ENCODE measurements around the gene EME2. TPM values are rescaled to one million over a fixed set of nuclear protein-coding genes. Genes with fewer than 3 reads are reported as not detected.

Gene EME2
- total RNA-seq, 3 donors from 2014 or later, result 30.4 to 39.1 (median 35.7) TPM

DNA sequence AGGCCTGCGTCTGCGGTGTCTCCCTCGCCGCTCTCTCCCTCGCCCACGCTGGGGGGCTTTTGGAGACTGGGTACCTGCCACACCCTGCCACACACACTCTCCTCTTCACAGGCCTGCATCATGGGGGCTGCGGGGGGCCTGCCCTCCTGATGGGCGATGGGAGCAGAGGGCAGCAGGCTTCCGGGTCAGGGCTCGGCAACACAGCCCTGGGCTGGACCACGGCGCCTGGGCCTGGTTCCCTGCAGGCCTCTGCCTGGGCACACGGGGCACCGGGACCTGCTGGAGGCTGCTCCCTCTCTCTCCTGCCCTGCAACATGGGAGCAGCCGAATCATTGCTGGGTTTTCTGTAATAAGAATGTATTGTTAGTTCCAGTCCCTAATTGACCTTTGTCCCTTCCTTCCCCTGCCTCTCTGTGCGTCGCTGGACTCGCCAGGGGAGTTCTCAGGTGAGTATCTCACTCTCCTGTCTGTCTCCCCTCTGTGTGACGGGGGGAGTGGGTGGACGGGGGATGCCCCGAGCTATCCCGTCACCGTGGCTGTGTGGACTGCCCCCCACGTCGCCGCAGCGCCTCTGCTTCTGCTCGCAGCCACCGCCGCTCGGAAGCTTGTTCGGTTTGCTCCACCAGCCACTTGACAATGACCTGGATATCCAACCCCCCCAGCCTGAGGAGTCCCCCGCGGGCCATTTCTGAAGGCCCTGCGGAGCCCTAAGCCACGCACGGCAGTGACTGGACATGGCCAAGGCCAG, 14.7 kb upstream of the EME2 start:
- peaks cover 15% of the 10 kb centered on the region for H3K36me3 Mint-ChIP-seq (ENCODE audit: insufficient read depth)
- DNase-seq, result no peak
- no peak for ATAC-seq
- peaks cover 11% of the 10 kb centered on the region for H3K4me1 Mint-ChIP-seq (ENCODE audit: low read depth)
- no peaks in the 10 kb centered on the region for H3K27me3 Mint-ChIP-seq (ENCODE audit: low read depth)
- H3K9me3 Mint-ChIP-seq, result no peaks in the 10 kb centered on the region
- no peak overlapping the region for H3K4me3 Mint-ChIP-seq

DNA sequence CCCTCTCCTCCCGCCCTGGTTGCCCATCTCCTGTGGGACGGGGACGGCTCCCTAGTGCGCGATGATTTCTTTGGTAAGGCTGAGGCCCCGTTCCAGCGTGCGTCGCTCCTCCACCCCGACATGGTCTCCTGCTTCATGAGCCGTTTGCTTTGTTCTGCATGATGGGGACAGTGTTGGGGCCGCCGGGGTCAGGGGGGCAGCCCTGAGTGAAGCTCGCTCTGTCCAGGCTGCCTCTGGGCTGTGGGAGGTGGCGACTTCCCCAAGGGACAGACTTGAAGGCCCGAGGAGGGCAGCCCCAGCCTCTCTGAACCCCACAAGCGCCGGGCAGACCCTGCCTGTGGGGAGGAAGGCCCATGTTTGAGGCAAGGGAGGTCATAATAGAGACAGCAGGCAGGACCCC, 13.7 kb upstream of the EME2 start:
- DNase-seq (no peak), ATAC-seq (no peak)
- Mint-ChIP-seq H3K4me3 (no peak overlapping the region), H3K36me3 (ENCODE audit: insufficient read depth) (peaks cover 15% of the 10 kb centered on the region), H3K4me1 (ENCODE audit: low read depth) (peaks cover 11% of the 10 kb centered on the region), H3K9me3 (no peaks in the 10 kb centered on the region), H3K27me3 (ENCODE audit: low read depth) (no peaks in the 10 kb centered on the region)

DNA sequence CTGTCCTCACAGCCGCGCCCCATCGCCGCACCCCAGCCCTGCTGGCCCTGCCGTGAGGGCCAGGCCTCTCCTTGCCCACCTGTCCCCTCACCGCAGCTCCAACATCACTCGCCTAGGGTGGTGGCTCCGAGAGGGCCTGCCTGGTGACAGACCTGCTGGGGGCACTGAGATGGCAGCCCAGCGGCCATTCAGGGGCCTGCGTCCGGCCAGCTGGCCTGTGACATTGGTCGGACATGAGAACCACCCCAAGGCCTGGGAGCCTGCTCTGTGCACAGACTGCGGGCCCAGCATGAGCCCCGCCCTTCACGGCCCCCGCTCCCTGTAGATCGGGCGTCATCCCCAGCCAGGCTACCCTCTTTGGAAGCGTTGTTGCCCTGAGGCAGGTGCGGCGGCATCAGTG, 13.1 kb upstream of the EME2 start:
- no peak overlapping the region for H3K4me3 Mint-ChIP-seq
- no peaks in the 10 kb centered on the region for H3K9me3 Mint-ChIP-seq
- H3K36me3 Mint-ChIP-seq (ENCODE audit: insufficient read depth), result peaks cover 15% of the 10 kb centered on the region
- no peaks in the 10 kb centered on the region for H3K27me3 Mint-ChIP-seq (ENCODE audit: low read depth)
- ATAC-seq (no peak), DNase-seq (no peak)
- peaks cover 11% of the 10 kb centered on the region for H3K4me1 Mint-ChIP-seq (ENCODE audit: low read depth)

GRCh38 chr16:1760911-1761310, 11.7 kb upstream of the EME2 start:
- Mint-ChIP-seq H3K9me3 (no peaks in the 10 kb centered on the region), H3K27me3 (ENCODE audit: low read depth) (no peaks in the 10 kb centered on the region), H3K4me3 (no peak overlapping the region), H3K36me3 (ENCODE audit: insufficient read depth) (peaks cover 8% of the 10 kb centered on the region), H3K4me1 (ENCODE audit: low read depth) (peaks cover 11% of the 10 kb centered on the region)
- no peak for ATAC-seq
- no peak for DNase-seq

DNA sequence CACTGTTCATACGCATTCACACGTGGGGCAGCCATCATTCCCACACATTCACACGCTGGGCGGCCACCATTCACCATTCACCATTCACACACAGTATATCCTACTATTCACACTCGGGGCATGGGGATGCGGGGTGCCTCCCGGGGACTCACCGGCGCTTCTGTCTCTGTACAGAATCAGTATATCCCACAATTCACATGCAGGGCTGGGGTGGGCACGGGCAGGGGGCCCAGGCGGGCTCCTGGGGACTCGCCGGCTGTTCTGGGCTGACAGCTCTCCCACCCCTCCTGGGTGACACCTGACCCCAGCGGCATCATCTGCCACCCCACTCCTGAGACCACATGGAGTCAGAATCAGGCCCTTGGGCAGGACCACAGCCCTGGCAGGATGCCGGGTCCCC, 10.9 kb upstream of the EME2 start:
- Mint-ChIP-seq H3K4me3 (no peak overlapping the region), H3K36me3 (ENCODE audit: insufficient read depth) (peaks cover 8% of the 10 kb centered on the region), H3K4me1 (ENCODE audit: low read depth) (peaks cover 9% of the 10 kb centered on the region), H3K27me3 (ENCODE audit: low read depth) (no peaks in the 10 kb centered on the region), H3K9me3 (no peaks in the 10 kb centered on the region)
- DNase-seq (no peak), ATAC-seq (no peak)

GRCh38 chr16:1762196-1762878, 10.3 kb upstream of the EME2 start:
- Mint-ChIP-seq H3K4me1 (ENCODE audit: low read depth) (peaks cover 3% of the 10 kb centered on the region), H3K27me3 (ENCODE audit: low read depth) (no peaks in the 10 kb centered on the region), H3K4me3 (no peak overlapping the region), H3K9me3 (no peaks in the 10 kb centered on the region), H3K36me3 (ENCODE audit: insufficient read depth) (peaks cover 10% of the 10 kb centered on the region)
- ATAC-seq (no peak), DNase-seq (no peak)

DNA sequence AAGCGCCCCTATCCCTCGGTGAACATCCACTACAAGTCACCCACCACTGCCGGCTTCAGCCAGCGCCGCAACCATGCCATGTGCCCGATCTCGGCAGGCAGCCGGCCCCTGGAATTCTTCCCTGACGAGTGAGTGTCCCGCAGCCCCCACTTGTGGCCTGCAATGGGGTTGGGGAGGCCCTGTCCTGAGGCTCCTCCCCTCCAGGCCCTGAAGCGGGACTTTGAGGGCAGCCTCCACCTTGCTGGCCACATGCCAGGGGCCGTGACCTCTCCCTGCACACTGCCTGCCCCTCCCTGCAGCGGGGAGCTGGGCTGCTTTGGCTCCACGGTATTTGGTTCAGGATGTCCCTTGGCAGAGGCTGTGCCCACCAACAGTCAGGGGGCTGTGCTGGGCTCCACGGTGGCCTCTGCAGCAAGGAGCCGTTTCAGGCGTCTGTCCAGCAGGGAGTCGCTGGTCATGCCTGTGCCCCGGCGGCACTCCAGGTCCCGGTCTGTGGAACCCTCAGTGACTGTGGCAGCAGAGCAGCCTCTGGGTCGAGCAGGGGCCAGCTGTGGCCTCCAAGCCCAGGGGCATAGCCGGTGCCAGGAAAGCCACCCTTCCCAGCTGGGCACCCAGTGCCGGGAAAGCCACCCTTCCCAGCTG, 9.6 kb upstream of the EME2 start:
- Mint-ChIP-seq H3K36me3 (ENCODE audit: insufficient read depth) (peaks cover 12% of the 10 kb centered on the region), H3K4me1 (ENCODE audit: low read depth) (no peaks in the 10 kb centered on the region), H3K9me3 (no peaks in the 10 kb centered on the region), H3K27me3 (ENCODE audit: low read depth) (no peaks in the 10 kb centered on the region), H3K4me3 (no peak overlapping the region)
- no peak for ATAC-seq
- DNase-seq, result no peak

GRCh38 chr16:1763521-1764511, 8.8 kb upstream of the EME2 start:
- Mint-ChIP-seq H3K27me3 (ENCODE audit: low read depth) (no peaks in the 10 kb centered on the region), H3K4me3 (no peak overlapping the region), H3K9me3 (no peaks in the 10 kb centered on the region), H3K4me1 (ENCODE audit: low read depth) (no peaks in the 10 kb centered on the region), H3K36me3 (ENCODE audit: insufficient read depth) (peaks cover 13% of the 10 kb centered on the region)
- no peak for ATAC-seq
- DNase-seq, result no peak

DNA sequence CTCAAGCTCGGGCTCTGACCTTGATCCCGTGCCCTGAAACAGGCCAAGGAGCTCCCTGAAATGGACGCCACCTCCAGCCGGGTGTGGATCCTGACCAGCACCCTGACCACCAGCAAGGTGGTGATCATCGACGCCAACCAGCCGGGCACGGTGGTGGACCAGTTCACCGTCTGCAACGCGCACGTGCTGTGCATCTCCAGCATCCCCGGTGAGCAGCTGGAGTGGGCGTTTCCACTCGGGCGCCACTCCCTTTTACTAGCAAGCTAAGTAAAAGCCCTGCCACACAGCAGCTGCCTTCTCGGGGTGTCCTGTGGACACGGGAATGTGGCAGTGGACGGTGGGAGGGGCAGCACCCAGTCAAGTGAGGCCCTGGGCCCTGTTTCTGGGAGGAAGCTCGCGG, 7.6 kb upstream of the EME2 start:
- ATAC-seq (no peak), DNase-seq (no peak)
- Mint-ChIP-seq H3K4me3 (no peak overlapping the region), H3K9me3 (no peaks in the 10 kb centered on the region), H3K27me3 (ENCODE audit: low read depth) (no peaks in the 10 kb centered on the region), H3K4me1 (ENCODE audit: low read depth) (peaks cover under 1% of the 10 kb centered on the region), H3K36me3 (ENCODE audit: insufficient read depth) (peaks cover 13% of the 10 kb centered on the region)

- H3K36me3 Mint-ChIP-seq (ENCODE audit: insufficient read depth), result peaks cover 12% of the 10 kb centered on the region
- no peak overlapping the region for H3K4me3 Mint-ChIP-seq
- no peak for ATAC-seq
- no peaks in the 10 kb centered on the region for H3K27me3 Mint-ChIP-seq (ENCODE audit: low read depth)
- peaks cover 4% of the 10 kb centered on the region for H3K4me1 Mint-ChIP-seq (ENCODE audit: low read depth)
- no peak for DNase-seq
- H3K9me3 Mint-ChIP-seq, result no peaks in the 10 kb centered on the region
Measured at GRCh38 chr16:1765826-1766225, 6.8 kb upstream of the EME2 start.

DNA sequence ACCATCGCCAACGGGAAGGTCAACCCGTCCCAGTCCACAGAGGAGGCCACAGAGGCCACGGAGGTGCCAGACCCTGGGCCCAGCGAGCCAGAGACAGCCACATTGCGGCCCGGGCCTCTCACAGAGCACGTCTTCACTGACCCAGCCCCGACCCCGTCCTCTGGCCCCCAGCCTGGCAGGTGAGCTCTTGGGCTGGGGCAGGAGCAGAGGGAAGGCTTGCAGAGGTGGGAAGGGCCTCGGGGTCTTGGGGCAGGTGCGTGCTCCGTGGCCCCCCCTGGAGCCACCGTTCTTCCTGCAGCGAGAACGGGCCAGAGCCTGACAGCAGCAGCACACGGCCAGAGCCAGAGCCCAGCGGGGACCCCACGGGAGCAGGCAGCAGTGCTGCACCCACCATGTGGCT, 6.4 kb upstream of the EME2 start:
- DNase-seq (no peak), ATAC-seq (no peak)
- H3K36me3 Mint-ChIP-seq (ENCODE audit: insufficient read depth), result peaks cover 8% of the 10 kb centered on the region
- peaks cover 4% of the 10 kb centered on the region for H3K4me1 Mint-ChIP-seq (ENCODE audit: low read depth)
- H3K9me3 Mint-ChIP-seq, result no peaks in the 10 kb centered on the region
- H3K4me3 Mint-ChIP-seq, result no peak overlapping the region
- H3K27me3 Mint-ChIP-seq (ENCODE audit: low read depth), result no peaks in the 10 kb centered on the region

DNA sequence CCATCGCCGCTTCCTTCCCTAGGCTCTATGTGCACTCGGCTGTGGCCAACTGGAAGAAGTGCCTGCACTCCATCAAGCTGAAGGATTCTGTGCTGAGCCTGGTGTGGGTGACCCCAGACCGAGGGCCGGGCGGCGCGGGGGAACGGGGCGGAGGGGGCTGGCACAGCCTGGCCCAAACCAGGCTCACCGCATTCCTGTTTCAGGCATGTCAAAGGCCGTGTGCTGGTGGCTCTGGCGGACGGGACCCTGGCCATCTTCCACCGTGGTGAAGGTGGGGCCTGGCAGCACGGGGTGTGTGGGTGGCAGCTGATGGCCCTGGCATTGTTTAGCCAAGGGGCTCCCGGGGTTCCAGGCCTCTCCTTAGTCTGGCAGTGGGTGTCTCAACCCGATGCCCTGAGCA, 5.9 kb upstream of the EME2 start:
- H3K27me3 Mint-ChIP-seq (ENCODE audit: low read depth), result no peaks in the 10 kb centered on the region
- DNase-seq (no peak), ATAC-seq (no peak)
- no peaks in the 10 kb centered on the region for H3K9me3 Mint-ChIP-seq
- no peak overlapping the region for H3K4me3 Mint-ChIP-seq
- H3K4me1 Mint-ChIP-seq (ENCODE audit: low read depth), result peaks cover 4% of the 10 kb centered on the region
- H3K36me3 Mint-ChIP-seq (ENCODE audit: insufficient read depth), result peaks cover 5% of the 10 kb centered on the region

DNA sequence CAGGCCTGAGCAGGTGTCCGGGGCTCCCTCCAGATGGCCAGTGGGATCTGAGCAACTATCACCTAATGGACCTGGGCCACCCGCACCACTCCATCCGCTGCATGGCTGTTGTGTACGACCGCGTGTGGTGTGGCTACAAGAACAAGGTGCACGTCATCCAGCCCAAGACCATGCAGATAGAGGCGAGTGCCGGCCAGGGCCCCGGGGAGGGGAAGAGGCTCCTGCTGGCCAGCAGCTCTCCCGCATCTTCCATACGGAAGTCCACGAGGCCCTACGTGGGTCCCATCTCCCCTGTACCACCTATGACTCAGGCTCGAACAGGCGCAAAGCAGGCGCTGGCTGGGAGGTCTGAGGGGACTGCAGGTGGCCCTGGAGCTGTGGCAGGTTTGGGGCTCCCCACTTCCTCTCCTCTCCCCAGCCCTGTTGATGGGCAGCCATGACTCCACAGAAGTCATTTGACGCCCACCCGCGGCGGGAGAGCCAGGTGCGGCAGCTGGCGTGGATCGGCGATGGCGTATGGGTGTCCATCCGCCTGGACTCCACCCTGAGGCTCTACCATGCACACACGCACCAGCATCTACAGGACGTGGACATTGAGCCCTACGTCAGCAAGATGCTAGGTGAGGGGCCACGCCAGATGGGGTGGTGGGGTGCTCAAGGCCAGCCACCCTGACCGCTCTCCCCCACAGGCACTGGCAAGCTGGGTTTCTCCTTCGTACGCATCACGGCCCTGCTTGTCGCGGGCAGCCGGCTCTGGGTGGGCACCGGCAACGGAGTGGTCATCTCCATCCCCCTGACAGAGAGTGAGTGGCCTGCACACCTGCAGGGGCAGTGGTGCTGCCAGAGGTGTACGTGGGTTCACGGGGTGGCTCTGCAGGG, 5.3 kb upstream of the EME2 start:
- H3K27me3 Mint-ChIP-seq (ENCODE audit: low read depth), result no peaks in the 10 kb centered on the region
- no peaks in the 10 kb centered on the region for H3K9me3 Mint-ChIP-seq
- H3K4me3 Mint-ChIP-seq, result no peak overlapping the region
- ATAC-seq (no peak), DNase-seq (no peak)
- peaks cover 8% of the 10 kb centered on the region for H3K4me1 Mint-ChIP-seq (ENCODE audit: low read depth)
- peaks cover 8% of the 10 kb centered on the region for H3K36me3 Mint-ChIP-seq (ENCODE audit: insufficient read depth)
